ENCODE data around the gene PLEK. TPM values are rescaled to one million over a fixed set of nuclear protein-coding genes. Genes with fewer than 3 reads are reported as not detected.
"Not testable (repeated sequence)": the region's sequence is repeated elsewhere in the genome, so short reads cannot be mapped to it uniquely, and the experiment has no call there.

The PLEK gene
- total RNA-seq, 2 donors from 2014 or later, result not detected

DNA sequence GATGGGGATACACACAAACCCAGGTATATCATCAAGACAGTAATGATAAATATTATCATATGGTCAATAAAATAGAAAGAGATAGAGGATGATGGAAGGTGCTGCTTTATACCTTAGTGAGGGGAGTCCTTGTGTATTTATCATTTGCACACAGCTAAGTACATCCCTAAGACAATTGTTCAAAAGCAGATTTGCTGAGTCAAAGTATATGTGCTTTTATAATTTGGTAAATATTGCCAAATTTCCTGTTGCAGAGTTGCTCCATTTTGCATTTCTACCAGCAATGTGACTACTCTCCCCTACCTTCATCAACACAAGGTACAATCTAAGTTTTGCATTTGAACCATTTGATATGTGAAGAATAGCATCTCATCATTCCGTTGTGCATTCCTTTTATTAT is 22.6 kb upstream of the PLEK start:
- Histone ChIP-seq H3K9me3 (ENCODE audit: control insufficient read depth, low read length) (no peaks in the 10 kb centered on the region), H3K9ac (ENCODE audit: extremely low read depth, low read length, poor library complexity, severe bottlenecking) (no peak overlapping the region), H3K4me3 (ENCODE audit: low read length) (no peak overlapping the region), H3K27me3 (ENCODE audit: control insufficient read depth, insufficient read depth, low read length, poor library complexity, severe bottlenecking) (no peaks in the 10 kb centered on the region), H3K36me3 (ENCODE audit: control insufficient read depth, insufficient read depth, low read length) (no peaks in the 10 kb centered on the region), H3K4me1 (ENCODE audit: control insufficient read depth, insufficient read depth, low read length) (no peaks in the 10 kb centered on the region), H3K27ac (ENCODE audit: low read depth, low read length) (no peak overlapping the region)
- Mint-ChIP-seq H3K27me3 (ENCODE audit: insufficient read depth) (peaks cover 2% of the 10 kb centered on the region), H3K4me1 (no peaks in the 10 kb centered on the region), H3K9me3 (no peaks in the 10 kb centered on the region), H3K36me3 (ENCODE audit: low read depth) (no peaks in the 10 kb centered on the region), H3K27ac (no peak overlapping the region), H3K4me3 (no peak overlapping the region)
- TF ChIP-seq, protein P1, sequence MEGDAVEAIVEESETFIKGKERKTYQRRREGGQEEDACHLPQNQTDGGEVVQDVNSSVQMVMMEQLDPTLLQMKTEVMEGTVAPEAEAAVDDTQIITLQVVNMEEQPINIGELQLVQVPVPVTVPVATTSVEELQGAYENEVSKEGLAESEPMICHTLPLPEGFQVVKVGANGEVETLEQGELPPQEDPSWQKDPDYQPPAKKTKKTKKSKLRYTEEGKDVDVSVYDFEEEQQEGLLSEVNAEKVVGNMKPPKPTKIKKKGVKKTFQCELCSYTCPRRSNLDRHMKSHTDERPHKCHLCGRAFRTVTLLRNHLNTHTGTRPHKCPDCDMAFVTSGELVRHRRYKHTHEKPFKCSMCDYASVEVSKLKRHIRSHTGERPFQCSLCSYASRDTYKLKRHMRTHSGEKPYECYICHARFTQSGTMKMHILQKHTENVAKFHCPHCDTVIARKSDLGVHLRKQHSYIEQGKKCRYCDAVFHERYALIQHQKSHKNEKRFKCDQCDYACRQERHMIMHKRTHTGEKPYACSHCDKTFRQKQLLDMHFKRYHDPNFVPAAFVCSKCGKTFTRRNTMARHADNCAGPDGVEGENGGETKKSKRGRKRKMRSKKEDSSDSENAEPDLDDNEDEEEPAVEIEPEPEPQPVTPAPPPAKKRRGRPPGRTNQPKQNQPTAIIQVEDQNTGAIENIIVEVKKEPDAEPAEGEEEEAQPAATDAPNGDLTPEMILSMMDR (conservative IDR thresholded peaks at IDR 0.05), result no peak
- WGBS, 2 experiments (ENCODE audit: insufficient coverage in 1 of 2, insufficient read length in 1 of 2), result 91 to 100% methylated on average over 1 of the region's 1 CpG
- no peak for DNase-seq

DNA sequence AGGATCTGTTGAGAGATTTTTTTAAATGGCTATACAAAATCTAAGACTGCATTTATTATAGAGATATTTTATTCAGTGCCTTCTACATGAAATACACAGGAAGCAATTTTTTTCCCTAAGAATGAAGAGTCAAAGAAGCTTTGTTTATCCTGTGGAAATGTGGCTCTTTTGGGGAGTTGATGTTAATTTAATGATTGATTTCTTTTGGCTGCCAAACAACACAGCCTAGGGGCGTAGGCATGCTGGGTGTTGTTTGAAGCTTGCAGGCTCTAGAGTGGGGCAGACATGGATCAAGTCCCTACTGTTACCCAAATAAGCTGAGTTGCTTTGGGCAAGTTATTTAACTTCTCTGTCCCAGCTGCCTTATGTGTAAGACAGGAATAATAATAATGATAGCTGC is 21.1 kb upstream of the PLEK start:
- Mint-ChIP-seq H3K4me3 (no peak overlapping the region), H3K4me1 (no peaks in the 10 kb centered on the region), H3K9me3 (no peaks in the 10 kb centered on the region), H3K27me3 (ENCODE audit: insufficient read depth) (peaks cover 9% of the 10 kb centered on the region), H3K27ac (no peak overlapping the region), H3K36me3 (ENCODE audit: low read depth) (no peaks in the 10 kb centered on the region)
- Histone ChIP-seq H3K9me3 (ENCODE audit: control insufficient read depth, low read length) (no peaks in the 10 kb centered on the region), H3K27me3 (ENCODE audit: control insufficient read depth, insufficient read depth, low read length, poor library complexity, severe bottlenecking) (no peaks in the 10 kb centered on the region), H3K9ac (ENCODE audit: extremely low read depth, low read length, poor library complexity, severe bottlenecking) (no peak overlapping the region), H3K27ac (ENCODE audit: low read depth, low read length) (no peak overlapping the region), H3K4me3 (ENCODE audit: low read length) (no peak overlapping the region), H3K4me1 (ENCODE audit: control insufficient read depth, insufficient read depth, low read length) (no peaks in the 10 kb centered on the region), H3K36me3 (ENCODE audit: control insufficient read depth, insufficient read depth, low read length) (no peaks in the 10 kb centered on the region)
- no peak for DNase-seq
- WGBS, 2 experiments (ENCODE audit: insufficient coverage in 1 of 2, insufficient read length in 1 of 2), result 97 to 100% methylated on average over 1 of the region's 1 CpG
- TF ChIP-seq, protein P1 (conservative IDR thresholded peaks at IDR 0.05), result no peak

DNA sequence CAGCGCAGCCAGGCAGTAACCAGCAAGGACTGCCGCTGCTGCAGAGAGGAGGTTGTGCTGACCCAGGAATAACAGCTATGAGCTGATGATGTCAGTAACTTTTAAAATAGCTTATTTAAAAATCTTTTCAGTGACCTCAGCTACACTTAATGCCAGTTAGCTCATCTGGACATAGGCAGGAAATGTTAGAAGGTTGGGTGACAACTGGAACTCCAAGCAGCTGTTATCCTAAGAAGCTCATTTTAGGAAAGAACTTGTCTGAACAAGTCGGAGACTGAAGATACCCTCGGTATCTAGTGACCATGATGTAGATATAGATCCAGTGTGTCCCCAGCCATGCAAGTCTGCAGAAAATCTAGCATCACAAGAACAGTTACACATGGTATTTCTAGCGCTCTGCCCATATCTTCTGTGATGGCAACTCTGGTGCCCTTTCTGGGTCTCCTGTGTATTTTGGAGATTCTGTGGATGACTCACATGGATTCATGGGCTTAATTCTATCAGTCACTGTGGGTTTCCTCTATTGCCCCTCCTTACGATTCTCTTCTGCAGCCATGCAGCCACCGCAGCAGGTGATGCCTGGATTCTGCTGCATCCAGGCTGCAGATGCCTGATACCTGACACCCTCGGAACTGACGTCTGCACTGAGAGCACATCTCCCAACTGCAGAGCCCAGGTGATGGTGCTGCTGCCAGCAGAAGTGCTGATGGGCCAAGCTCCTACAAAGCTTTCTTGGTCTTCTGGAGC is 19.8 kb upstream of the PLEK start:
- no peak overlapping the region for H3K4me3 ChIP-seq (ENCODE audit: low read length)
- Mint-ChIP-seq H3K27me3 (ENCODE audit: insufficient read depth) (peaks cover 10% of the 10 kb centered on the region), H3K4me1 (no peaks in the 10 kb centered on the region), H3K9me3 (no peaks in the 10 kb centered on the region), H3K36me3 (ENCODE audit: low read depth) (no peaks in the 10 kb centered on the region), H3K4me3 (no peak overlapping the region), H3K27ac (no peak overlapping the region)
- H3K27ac ChIP-seq (ENCODE audit: low read depth, low read length), result no peak overlapping the region
- TF ChIP-seq, protein P1 (conservative IDR thresholded peaks at IDR 0.05), result no peak
- H3K4me1 ChIP-seq (ENCODE audit: control insufficient read depth, insufficient read depth, low read length), result no peaks in the 10 kb centered on the region
- no peak overlapping the region for H3K9ac ChIP-seq (ENCODE audit: extremely low read depth, low read length, poor library complexity, severe bottlenecking)
- H3K27me3 ChIP-seq (ENCODE audit: control insufficient read depth, insufficient read depth, low read length, poor library complexity, severe bottlenecking), result no peaks in the 10 kb centered on the region
- DNase-seq, result no peak
- 84% methylated on average over 8 to 9 of the region's 9 CpGs for WGBS, 2 experiments (ENCODE audit: insufficient coverage in 1 of 2, insufficient read length in 1 of 2)
- H3K9me3 ChIP-seq (ENCODE audit: control insufficient read depth, low read length), result no peaks in the 10 kb centered on the region
- no peaks in the 10 kb centered on the region for H3K36me3 ChIP-seq (ENCODE audit: control insufficient read depth, insufficient read depth, low read length)

DNA sequence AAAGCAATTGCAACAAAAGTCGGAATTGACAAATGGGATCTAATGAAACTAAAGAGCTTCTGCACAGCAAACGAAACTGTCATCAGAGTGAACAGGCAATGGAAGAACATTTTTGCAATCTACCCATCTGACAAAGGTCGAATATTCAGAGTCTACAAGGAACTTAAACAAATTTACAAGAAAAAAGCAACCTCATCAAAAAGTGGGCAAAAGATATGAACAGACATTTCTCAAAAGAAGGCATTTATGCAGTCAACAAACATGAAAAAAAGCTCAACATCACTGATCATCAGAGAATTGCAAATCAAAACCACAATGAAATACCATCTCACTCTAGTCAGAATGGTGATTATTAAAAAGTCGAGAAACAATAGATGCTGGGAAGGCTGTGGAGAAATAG is 16.0 kb upstream of the PLEK start:
- H3K4me3 Mint-ChIP-seq; H3K4me1 Mint-ChIP-seq; H3K27me3 ChIP-seq (ENCODE audit: control insufficient read depth, insufficient read depth, low read length, poor library complexity, severe bottlenecking); H3K9me3 ChIP-seq (ENCODE audit: control insufficient read depth, low read length); H3K36me3 Mint-ChIP-seq (ENCODE audit: low read depth); H3K4me1 ChIP-seq (ENCODE audit: control insufficient read depth, insufficient read depth, low read length); H3K4me3 ChIP-seq (ENCODE audit: low read length); H3K27ac ChIP-seq (ENCODE audit: low read depth, low read length); H3K27ac Mint-ChIP-seq; H3K36me3 ChIP-seq (ENCODE audit: control insufficient read depth, insufficient read depth, low read length); DNase-seq; H3K9ac ChIP-seq (ENCODE audit: extremely low read depth, low read length, poor library complexity, severe bottlenecking); H3K9me3 Mint-ChIP-seq: not testable (repeated sequence)
- WGBS, 2 experiments (ENCODE audit: insufficient coverage in 1 of 2, insufficient read length in 1 of 2), result 83 to 86% methylated on average over 3 to 4 of the region's 4 CpGs
- H3K27me3 Mint-ChIP-seq (ENCODE audit: insufficient read depth), result peaks cover 14% of the 10 kb centered on the region
